Osteoblast (primary cell): ENCODE data around the gene CHST6. TPM values are rescaled to one million over a fixed set of nuclear protein-coding genes. Genes with fewer than 3 reads are reported as not detected.

Experiments used
- DNase-seq: peaks from one replicate; pipeline ENCODE4 v3.0.0; 2011; ENCODE audit warnings: low spot score, mixed read lengths; ENCODE audit not compliant: insufficient read length; ENCODE audit errors: missing footprints
- H2AFZ ChIP-seq: 2 replicates; pipeline ENCODE4 v1.6.0; 2011; ENCODE audit warnings: mild to moderate bottlenecking, low read length
- H3K27ac ChIP-seq: 2 replicates; pipeline ENCODE4 v1.5.1; 2011; ENCODE audit warnings: mild to moderate bottlenecking, low read depth, low read length, moderate library complexity
- H3K27me3 ChIP-seq: 2 replicates; pipeline ENCODE4 v1.6.0; 2012; ENCODE audit warnings: mild to moderate bottlenecking, control low read depth, inconsistent platforms, low read length, moderate library complexity; ENCODE audit not compliant: insufficient read depth
- H3K36me3 ChIP-seq: 2 replicates; pipeline ENCODE4 v1.5.1; 2011; ENCODE audit warnings: mild to moderate bottlenecking, low read length, control low read depth, moderate library complexity; ENCODE audit not compliant: insufficient read depth
- H3K4me1 ChIP-seq: 2 replicates; pipeline ENCODE4 v1.5.1; 2011; ENCODE audit warnings: mild to moderate bottlenecking, low read length, control low read depth, moderate library complexity; ENCODE audit not compliant: insufficient read depth
- H3K4me2 ChIP-seq: 2 replicates; pipeline ENCODE4 v1.6.0; 2011; ENCODE audit warnings: mild to moderate bottlenecking, low read length; ENCODE audit not compliant: insufficient read depth
- H3K4me3 ChIP-seq: fragments of 200-600 bp; sonication (generic); 3 replicates; pipeline ENCODE4 v1.5.1; 2012; ENCODE audit warnings: mild to moderate bottlenecking, low read length, inconsistent platforms; ENCODE audit not compliant: insufficient read depth
- H3K79me2 ChIP-seq: 2 replicates; pipeline ENCODE4 v1.6.0; 2012; ENCODE audit warnings: mild to moderate bottlenecking, low read length, control low read depth, inconsistent platforms; ENCODE audit not compliant: insufficient read depth
- H3K9me3 ChIP-seq: 2 replicates; pipeline ENCODE4 v1.5.1; 2011; ENCODE audit warnings: low read depth, low read length, control low read depth
- H4K20me1 ChIP-seq: 2 replicates; pipeline ENCODE4 v1.6.0; 2012; ENCODE audit warnings: mild to moderate bottlenecking, low read length, control low read depth; ENCODE audit not compliant: insufficient read depth
- CTCF ChIP-seq: IDR thresholded peaks from 2 replicates; pipeline ENCODE4 v1.5.1; 2011; ENCODE audit warnings: mild to moderate bottlenecking, low read depth, low read length, moderate library complexity; ENCODE audit errors: extremely low read depth
- total RNA-seq: library from RNA; depleted of rRNA; stranded (reverse); fragments of >200 nt; gene quantifications from 2 replicates; pipeline ENCODE4 v1.2.3, GENCODE V29; 2012

CHST6 gene
- total RNA-seq, 1 donor, result 1.1 TPM

GRCh38 chr16:75476817-75477216 lies 18.4 kb downstream of the CHST6 start:
- no peaks in the 10 kb centered on the region for H4K20me1 ChIP-seq
- no peaks in the 10 kb centered on the region for H3K9me3 ChIP-seq
- H2AFZ ChIP-seq, result no peak overlapping the region
- DNase-seq, result no peak
- H3K4me1 ChIP-seq, result no peaks in the 10 kb centered on the region
- no peaks in the 10 kb centered on the region for H3K27me3 ChIP-seq
- no peaks in the 10 kb centered on the region for H3K36me3 ChIP-seq
- H3K27ac ChIP-seq, result no peak overlapping the region
- no peak overlapping the region for H3K4me3 ChIP-seq
- TF ChIP-seq CTCF, result no peak
- H3K79me2 ChIP-seq, result no peaks in the 10 kb centered on the region
- H3K4me2 ChIP-seq, result no peak overlapping the region

- Histone ChIP-seq H4K20me1 (no peaks in the 10 kb centered on the region), H3K36me3 (no peaks in the 10 kb centered on the region), H3K27me3 (no peaks in the 10 kb centered on the region), H3K4me1 (no peaks in the 10 kb centered on the region), H3K79me2 (no peaks in the 10 kb centered on the region), H3K27ac (no peak overlapping the region), H3K4me2 (no peak overlapping the region), H3K4me3 (no peak overlapping the region), H2AFZ (no peak overlapping the region), H3K9me3 (no peaks in the 10 kb centered on the region)
- TF ChIP-seq CTCF, result no peak
- DNase-seq, result no peak
Observed at GRCh38 chr16:75475420-75475847, 19.8 kb downstream of the CHST6 start.

GRCh38 chr16:75472908-75473877 lies 22.0 kb downstream of the CHST6 start:
- Histone ChIP-seq H3K4me2 (no peak overlapping the region), H3K79me2 (no peaks in the 10 kb centered on the region), H3K9me3 (no peaks in the 10 kb centered on the region), H3K4me3 (no peak overlapping the region), H4K20me1 (no peaks in the 10 kb centered on the region), H2AFZ (no peak overlapping the region), H3K27ac (no peak overlapping the region), H3K27me3 (no peaks in the 10 kb centered on the region), H3K4me1 (no peaks in the 10 kb centered on the region), H3K36me3 (no peaks in the 10 kb centered on the region)
- DNase-seq, result no peak
- TF ChIP-seq CTCF, result no peak

GRCh38 chr16:75471723-75472633 lies 23.3 kb downstream of the CHST6 start:
- no peaks in the 10 kb centered on the region for H3K27me3 ChIP-seq
- TF ChIP-seq CTCF, result peak; percentile 81
- no peak overlapping the region for H3K27ac ChIP-seq
- no peaks in the 10 kb centered on the region for H4K20me1 ChIP-seq
- no peaks in the 10 kb centered on the region for H3K4me1 ChIP-seq
- H3K36me3 ChIP-seq, result no peaks in the 10 kb centered on the region
- H3K4me2 ChIP-seq, result no peak overlapping the region
- H2AFZ ChIP-seq, result no peak overlapping the region
- H3K9me3 ChIP-seq, result no peaks in the 10 kb centered on the region
- DNase-seq, result peak; percentile 99
- H3K4me3 ChIP-seq, result no peak overlapping the region
- H3K79me2 ChIP-seq, result no peaks in the 10 kb centered on the region
